Measurements from ENCODE around the gene NCAPG2.

Gene NCAPG2, protein sequence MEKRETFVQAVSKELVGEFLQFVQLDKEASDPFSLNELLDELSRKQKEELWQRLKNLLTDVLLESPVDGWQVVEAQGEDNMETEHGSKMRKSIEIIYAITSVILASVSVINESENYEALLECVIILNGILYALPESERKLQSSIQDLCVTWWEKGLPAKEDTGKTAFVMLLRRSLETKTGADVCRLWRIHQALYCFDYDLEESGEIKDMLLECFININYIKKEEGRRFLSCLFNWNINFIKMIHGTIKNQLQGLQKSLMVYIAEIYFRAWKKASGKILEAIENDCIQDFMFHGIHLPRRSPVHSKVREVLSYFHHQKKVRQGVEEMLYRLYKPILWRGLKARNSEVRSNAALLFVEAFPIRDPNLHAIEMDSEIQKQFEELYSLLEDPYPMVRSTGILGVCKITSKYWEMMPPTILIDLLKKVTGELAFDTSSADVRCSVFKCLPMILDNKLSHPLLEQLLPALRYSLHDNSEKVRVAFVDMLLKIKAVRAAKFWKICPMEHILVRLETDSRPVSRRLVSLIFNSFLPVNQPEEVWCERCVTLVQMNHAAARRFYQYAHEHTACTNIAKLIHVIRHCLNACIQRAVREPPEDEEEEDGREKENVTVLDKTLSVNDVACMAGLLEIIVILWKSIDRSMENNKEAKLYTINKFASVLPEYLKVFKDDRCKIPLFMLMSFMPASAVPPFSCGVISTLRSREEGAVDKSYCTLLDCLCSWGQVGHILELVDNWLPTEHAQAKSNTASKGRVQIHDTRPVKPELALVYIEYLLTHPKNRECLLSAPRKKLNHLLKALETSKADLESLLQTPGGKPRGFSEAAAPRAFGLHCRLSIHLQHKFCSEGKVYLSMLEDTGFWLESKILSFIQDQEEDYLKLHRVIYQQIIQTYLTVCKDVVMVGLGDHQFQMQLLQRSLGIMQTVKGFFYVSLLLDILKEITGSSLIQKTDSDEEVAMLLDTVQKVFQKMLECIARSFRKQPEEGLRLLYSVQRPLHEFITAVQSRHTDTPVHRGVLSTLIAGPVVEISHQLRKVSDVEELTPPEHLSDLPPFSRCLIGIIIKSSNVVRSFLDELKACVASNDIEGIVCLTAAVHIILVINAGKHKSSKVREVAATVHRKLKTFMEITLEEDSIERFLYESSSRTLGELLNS

DNA sequence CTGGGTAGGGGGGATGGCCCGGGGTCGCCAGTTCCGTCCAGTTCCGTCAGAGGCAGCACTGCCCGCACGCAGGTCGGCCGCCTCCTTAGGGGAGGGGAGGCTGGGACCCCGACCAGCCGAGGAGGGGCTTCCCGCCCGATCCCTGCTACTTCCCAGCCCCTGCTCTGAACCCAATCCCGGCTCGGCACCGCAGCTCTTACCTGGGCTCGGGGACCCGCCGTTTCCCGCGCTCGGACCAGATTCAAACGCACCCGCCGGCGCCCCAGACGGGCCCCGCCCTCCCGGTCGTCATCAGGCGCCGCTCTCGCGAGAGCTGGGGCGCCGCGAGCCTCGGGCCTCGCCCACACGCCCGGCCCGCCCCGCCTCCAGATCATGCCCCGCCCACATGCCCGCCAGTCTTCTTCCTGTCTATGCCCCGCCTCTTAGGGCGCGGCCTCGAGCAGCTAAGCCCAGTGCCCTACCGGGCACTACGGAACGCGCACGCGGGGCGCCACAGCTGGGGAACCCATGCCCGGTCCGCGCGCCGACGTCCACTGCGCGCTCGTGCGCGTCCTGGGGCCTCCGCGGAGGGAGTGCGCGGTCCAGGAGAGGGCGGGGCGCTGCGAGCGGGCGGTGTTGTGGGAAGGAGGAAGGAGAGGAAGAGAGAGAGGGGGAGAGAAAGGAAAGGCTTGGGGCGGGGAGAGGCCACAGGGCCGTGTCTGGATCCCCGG lies at the start of gene NCAPG2:
Gene NCAPG2 (minus strand): TSS at position 281 of the 710 bp plus-strand sequence. CDS start 2,905 bp downstream, outside the sequence.
- in situ Hi-C loops (cut with HindIII; ENCODE audit: low sequenced_read_pairs): no loop called here

DNA sequence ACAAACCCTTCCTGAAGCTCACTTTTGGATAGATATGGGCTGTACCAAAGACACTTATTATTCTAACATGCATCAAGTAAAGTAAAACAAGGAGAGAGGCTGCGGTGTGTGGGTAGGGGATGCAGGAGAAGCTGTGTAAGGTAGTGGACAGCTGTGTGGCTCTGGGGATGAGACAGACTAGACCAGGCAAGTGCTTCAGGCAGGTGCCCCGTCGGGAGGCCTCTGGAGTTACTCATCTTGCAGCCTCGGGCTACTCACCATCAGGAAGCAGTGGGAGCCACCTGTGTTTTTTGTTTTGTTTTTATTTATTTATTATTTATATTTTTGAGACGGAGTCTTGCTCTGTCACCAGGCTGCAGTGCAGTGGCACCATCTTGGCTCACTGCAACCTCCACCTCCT lies 49.3 kb upstream of the NCAPG2 start:
- in situ Hi-C loops (cut with HindIII; ENCODE audit: low sequenced_read_pairs): no loop called here

DNA sequence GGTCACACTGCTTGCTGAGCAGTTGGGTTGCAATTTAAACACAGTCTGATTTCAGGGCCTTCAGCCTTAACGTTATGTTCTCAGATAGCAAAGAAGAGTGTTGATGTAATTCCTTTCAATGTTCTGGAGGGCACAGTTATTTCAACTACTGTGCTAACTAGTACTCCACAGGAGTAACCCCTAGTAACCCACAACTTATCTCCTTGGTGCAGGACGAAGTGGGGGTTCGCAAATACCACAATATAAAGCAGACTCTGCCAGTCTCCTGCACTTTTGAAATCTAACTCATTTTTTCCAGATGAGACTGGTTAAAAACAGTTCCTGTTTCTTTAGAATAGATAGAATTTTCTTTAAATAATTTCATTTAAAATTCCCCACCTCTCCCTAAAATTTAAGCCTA lies 47.1 kb upstream of the NCAPG2 start:
- in situ Hi-C loops (cut with HindIII; ENCODE audit: low sequenced_read_pairs): no loop called here

DNA sequence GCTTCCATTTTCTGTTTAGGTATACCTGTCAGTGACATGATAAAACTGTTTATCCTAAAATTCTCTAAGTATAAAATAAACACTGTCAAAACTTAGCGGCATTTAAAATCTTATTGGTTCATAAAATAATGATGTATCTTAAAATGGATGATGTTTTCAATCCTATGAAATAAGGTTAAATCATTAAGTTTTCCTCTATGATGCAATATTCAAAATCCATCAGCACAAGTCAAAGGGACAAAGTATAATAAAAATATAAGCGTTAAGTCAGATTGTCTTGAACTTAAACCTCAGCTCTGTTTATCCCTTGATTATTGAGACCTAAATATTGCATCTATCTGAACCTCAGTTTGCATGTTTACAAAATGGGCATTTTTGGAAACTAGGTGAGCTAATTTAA lies 46.6 kb upstream of the NCAPG2 start:
- in situ Hi-C loops (cut with HindIII; ENCODE audit: low sequenced_read_pairs): no loop called here

DNA sequence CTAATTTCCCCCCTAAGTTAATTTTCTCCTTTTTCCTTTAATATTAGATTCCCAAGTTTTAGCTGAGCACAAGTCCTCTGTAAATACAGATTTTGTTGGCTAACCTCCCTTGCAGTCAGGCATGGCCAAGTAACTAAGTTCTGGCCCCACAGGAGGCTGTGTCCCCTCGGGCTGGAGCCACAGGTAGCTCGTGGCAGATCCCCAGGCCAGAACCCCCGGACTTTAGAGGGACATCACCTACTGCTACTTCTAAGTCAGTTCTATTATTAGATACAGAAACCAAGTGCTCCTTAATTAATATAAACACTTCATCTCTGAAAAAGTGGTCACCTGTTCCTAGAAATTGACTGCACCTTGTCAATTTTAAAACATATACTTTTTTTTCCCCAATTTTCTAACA lies 46.1 kb upstream of the NCAPG2 start:
- in situ Hi-C loops (cut with HindIII; ENCODE audit: low sequenced_read_pairs): no loop called here

DNA sequence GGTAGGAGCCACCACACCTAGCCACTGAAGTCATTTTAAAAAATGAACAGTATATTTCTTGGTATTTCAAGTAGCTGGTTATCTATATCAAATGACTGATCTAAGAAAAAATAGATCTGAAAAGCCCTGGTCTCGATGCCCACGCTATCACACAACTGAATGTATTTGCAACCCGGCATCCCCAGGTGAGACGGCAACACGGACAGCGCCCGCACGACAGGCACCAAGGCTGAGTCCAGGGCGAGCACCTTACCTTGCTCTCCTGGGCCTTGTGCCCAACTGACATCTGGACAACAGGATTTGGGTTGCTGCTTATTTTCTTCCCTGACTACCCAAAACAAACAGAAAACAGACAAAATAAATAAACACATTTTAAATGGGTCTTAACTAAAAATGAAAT lies 44.8 kb upstream of the NCAPG2 start:
- in situ Hi-C loops (cut with HindIII; ENCODE audit: low sequenced_read_pairs): no loop called here

DNA sequence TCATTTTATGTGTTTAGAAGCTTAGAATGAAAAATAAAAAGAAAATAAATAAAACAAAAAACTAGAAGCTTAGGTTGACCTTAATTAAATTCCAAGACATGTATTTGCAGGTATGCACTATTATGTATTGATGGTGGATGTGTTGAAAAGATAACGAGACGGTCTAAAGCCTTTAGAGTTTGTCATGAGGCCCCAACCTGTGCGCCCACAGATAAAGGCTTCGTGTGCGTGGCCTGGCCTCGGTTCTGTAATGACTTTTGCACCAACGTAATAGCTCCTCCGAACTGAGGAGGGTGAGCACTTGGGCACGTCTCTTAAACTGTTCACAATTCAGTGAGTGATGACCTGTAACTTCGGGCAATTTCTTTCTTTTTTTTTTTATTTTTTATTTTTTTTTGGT lies 43.7 kb upstream of the NCAPG2 start:
- in situ Hi-C loops (cut with HindIII; ENCODE audit: low sequenced_read_pairs): no loop called here

DNA sequence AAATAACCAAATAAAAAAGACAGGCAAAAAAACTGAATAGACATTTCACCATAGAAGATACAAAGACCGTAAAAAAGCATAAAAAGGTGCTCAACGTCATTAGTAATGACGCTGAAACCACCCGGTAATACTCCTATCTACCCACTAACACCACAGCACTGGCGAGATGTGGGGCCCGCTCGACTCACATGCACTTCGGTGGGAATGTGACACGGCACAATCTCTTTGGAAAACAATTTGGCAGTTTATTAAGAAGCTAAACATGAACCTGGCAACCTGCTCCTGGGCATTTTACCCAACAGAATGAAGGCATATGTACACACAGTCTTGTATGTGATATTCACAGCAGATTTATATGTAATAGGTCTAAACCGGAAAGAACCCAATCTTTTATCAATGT lies 42.8 kb upstream of the NCAPG2 start:
- in situ Hi-C loops (cut with HindIII; ENCODE audit: low sequenced_read_pairs): no loop called here

DNA sequence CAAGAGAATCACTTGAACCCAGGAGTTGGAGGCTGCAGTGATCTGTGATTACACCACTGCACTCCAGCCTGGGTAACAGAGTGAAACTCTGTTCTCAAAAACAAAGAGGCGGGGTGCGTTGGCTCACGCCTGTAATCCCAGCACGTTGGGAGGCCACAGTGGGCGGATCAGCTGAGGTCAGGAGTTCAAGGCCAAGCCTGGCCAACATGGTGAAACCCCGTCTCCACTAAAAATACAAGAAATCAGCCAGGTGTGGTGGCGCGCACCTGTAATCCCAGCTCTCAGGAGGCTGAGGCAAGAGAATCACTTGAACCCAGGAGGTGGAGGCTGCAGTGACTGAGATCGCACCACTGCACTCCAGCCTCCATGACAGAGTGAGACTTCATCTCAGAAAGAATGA lies 42.4 kb upstream of the NCAPG2 start:
- in situ Hi-C loops (cut with HindIII; ENCODE audit: low sequenced_read_pairs): no loop called here

DNA sequence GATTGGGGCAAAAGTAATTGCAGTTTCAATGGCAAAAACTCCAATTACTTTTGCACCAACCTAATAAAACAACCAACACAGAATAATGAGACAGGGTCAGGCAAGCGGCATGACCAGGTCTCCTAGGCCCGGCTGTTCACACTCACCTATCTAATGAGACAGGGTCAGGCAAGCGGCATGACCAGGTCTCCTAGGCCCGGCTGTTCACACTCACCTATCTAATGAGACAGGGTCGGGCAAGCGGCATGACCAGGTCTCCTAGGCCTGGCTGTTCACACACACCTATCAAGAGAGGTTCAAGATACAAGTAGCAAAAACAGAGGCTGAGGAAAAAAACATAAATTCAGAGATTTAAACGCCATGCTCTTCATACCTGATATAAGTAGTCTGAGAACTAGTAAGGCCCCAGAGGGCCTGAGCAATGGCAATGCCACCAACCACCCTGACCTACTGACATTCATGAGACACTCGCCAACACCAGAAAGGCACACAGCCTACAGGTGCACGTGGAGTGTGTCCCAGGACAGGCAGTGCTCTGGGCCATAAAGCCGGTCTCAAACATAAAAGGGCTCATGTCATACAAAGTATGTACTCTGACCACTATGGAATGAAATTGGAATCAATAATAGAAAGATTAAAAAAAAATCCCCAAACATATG lies 40.6 kb upstream of the NCAPG2 start:
- in situ Hi-C loops (cut with HindIII; ENCODE audit: low sequenced_read_pairs): no loop called here

DNA sequence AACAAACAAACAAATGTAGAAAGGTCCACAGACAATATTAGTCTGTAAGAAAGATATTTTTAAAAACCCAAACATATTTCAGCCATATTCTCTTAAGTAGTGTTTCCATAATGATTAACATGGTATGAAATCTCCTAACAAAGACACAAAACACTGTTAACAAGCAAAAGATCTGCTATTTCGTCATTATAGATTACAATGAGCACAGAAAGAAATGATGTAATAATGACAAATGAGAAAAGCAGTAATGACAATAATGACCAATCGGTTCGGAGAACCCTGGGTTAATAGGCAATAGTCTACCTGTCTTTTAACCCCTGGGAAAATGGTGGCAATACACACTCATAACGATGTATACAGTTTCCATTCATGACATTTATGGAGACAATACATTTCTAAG lies 39.5 kb upstream of the NCAPG2 start:
- in situ Hi-C loops (cut with HindIII; ENCODE audit: low sequenced_read_pairs): no loop called here

DNA sequence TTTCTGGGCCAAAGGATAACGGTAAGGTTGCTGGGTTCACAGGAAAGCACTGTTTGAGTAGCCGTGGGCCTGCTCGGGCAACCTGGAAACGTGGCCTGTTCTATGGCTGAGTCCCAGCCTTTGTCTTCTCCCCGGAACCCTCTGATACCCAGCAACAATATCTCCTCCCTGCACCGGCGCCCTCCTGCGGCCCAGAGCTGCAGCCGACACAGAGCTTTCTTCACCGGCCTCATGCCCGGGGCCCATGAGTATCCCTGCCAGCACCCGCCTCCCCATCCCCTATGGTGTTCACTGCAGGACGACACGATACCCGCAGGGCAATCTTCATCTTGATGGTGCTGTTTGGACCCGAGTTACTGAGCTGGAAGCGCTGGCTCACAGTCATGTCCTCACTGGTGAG lies 38.6 kb upstream of the NCAPG2 start:
- in situ Hi-C loops (cut with HindIII; ENCODE audit: low sequenced_read_pairs): no loop called here

DNA sequence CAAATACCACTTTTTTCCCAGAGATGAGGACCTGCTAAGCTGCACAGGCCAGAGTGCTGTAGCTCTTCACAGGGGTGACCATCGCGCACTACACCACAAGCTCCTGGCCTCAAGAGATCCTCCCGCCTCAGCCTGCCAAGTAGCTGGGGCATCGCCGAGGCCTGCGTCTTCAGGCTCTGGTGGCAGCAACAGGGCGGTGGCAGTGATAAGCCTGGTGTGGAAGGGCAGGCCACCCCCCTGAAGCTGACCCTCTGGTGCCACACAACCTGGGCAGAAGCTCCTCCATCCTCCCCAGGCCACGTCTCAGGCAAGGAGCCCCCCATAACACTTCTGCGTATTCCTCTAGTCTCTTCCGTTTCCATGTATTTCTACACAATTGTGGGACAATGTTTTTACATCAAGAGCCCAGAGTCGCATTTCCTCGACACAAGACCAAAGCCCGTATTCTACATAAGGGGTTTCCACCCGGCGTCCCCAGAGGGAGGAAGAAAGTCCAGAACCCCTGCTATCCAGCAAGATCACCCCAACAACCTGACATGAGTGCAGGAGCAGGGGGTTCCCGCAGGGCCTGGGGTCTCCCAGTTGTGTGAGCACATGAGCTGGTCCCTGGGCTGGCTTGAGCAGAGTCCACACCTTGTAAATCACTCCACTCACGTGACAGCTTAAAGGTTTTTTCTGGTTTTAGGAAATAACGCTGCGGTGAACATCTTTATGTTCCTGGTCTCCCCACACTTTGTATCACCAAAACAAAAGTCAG lies 37.6 kb upstream of the NCAPG2 start:
- in situ Hi-C loops (cut with HindIII; ENCODE audit: low sequenced_read_pairs): no loop called here

DNA sequence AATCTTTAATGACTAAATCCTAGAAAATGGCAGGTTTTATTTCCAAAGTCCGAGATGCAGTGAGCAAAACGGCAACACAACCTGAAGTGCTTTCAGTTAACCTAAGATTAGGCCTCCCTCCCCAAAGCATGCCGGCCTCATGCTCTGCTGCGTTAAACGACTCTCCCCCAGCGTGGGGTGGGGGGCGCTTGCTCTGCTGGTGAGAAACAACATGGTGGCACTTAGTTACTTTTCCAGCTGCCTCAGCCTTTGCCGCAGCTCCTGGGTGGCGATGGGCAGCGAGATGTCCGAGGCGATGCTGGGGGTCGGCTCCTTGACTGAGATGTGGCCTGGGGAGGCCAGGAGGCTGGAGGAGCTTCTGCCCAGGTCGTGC lies 36.7 kb upstream of the NCAPG2 start:
- in situ Hi-C loops (cut with HindIII; ENCODE audit: low sequenced_read_pairs): no loop called here

DNA sequence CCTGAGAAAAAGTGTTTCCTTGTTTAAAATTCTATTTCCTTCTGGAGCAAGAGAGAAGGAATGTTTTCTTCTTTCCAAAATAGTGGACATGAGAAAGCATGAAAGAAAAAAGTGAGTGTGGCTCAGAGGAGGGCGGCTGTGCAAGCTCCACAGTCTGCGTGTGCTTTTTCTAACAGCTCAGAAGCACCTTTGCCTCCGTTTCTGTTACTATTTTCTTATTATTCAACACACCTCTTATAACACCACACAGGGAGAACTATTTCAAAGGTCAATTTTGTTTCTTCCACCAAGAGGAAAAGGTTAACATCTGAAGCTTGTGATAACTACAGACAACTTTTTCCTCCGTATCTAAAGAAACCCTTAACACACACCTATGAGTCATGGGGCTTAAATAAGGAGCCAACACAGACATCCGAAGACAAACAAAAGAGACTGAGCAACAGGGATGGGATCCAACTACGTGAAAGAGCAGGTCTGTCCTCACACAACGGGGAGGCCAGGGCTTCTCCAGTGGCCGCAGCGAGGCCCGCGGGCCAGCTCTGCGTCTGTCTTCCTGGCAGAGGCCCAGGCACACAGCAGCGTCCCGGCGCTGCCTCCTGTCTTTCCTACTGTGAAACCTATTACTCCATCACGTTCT lies 36.2 kb upstream of the NCAPG2 start:
- in situ Hi-C loops (cut with HindIII; ENCODE audit: low sequenced_read_pairs): no loop called here

DNA sequence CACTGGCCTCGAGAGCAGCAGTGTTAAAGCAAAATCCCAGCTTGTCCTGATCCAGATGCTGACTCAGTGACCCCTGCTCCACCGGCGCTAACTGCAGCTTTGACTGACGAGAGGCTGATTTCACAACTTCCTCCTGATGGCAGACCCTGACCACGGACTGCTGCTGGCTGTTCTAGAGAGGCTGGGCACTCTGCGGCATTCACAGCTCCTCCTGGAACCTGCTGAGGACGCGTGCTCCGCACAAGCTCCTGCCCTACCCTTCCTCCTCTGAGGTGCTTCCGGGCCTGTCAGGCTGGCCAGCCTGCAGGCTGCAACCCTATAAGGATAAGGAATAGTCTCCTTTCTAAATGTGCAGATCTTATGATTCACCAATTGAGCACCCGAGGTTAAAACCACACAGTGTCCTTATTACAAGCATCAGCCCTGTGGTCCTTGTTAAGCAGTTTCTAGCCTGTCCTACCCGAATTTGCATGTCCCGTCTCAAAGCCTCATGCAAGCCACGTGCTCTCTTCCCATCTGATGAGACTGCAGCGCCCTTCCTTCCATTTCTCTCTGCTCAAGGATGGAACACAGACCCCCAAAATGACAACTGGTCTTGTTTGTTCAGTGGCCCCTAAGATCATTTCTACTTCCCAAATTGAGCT lies 35.5 kb upstream of the NCAPG2 start:
- in situ Hi-C loops (cut with HindIII; ENCODE audit: low sequenced_read_pairs): no loop called here

DNA sequence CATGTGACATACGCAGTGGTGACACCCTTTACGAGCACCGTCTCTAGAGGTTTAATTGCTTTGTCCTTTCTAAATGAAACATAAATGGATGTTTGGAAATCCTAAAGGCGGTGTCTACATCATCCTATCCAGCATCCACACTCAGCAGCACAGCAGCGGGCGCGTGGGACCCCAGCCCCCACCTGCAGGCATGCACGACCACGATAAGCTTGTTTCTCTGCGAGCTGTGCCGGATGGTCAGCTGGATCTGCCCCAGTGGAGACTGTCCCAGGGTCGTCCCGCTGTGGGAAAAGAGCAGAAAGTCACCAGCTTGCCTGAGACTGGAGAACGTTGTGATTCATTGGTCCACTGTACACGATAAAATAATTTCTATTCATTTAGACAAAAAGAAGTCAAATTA lies 34.2 kb upstream of the NCAPG2 start:
- in situ Hi-C loops (cut with HindIII; ENCODE audit: low sequenced_read_pairs): no loop called here

DNA sequence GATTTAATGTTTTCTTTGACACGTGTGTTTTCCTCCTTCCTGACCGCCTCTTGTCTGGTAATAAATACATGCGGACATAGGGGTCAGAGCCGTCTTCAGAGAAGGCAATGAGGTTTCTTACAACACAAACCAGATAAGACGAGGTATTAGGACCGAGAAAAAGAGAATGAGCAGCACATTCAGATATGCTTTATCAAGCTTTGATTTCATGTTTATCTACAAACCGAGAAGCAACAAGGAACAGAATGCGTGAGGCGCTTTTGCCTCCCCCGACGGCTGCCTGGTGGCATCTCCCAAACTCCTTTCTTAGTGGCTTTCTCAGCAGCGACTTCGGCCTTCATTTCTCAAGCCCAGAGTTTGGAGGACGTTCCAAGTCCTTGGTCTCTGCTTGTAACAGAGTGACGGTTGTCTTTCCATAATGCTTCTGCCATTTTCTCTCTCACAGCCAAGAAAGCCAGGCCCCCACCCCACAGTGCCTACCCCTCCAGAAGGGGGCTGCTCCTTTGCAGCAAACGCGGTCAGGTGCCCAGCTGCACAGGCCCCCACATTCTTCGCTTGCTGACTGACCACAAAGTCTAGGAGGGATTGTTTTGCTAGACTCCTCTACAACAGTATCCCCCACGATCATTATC lies 32.6 kb upstream of the NCAPG2 start:
- in situ Hi-C loops (cut with HindIII; ENCODE audit: low sequenced_read_pairs): no loop called here
